ENCODE measurements around the gene HASPIN. TPM values are rescaled to one million over a fixed set of nuclear protein-coding genes. Genes with fewer than 3 reads are reported as not detected.

The HASPIN gene
- total RNA-seq, 3 donors from 2014 or later (not counting 1 experiment from before 2014, with no cell fraction given) = 0.33 to 0.79 (median 0.70) TPM

- no peaks in the 10 kb centered on the region for H3K9me3 ChIP-seq (ENCODE audit: control insufficient read depth, insufficient read depth, low read length)
- no peak for TF ChIP-seq CTCF (IDR thresholded peaks at IDR 0.05)
- Mint-ChIP-seq H3K4me3 (no peak overlapping the region), H3K9me3 (no peaks in the 10 kb centered on the region), H3K36me3 (peaks cover 30% of the 10 kb centered on the region), H3K4me1 (peaks cover 31 to 32% of the 10 kb centered on the region in 2 donors), H3K27me3 (ENCODE audit: low read depth in 2 of 2) (no peaks in the 10 kb centered on the region), H3K27ac (no peak overlapping the region)
- intact Hi-C loops (cut with micrococcal nuclease) = no loop called here
- H3K4me3 ChIP-seq (ENCODE audit: low read length) = no peak overlapping the region
- DNase-seq (no peak), ATAC-seq (no peak)
- peaks cover 48% of the 10 kb centered on the region for H3K36me3 ChIP-seq (ENCODE audit: control insufficient read depth, insufficient read depth, low read length)
- H3K4me1 ChIP-seq (ENCODE audit: control insufficient read depth, insufficient read depth, low read length) = peaks cover 33% of the 10 kb centered on the region
- no peak overlapping the region for H3K27ac ChIP-seq (ENCODE audit: low read length)
- no peaks in the 10 kb centered on the region for H3K27me3 ChIP-seq (ENCODE audit: control insufficient read depth, insufficient read depth, low read length)
- 98% methylated on average over 6 of the region's 8 CpGs for WGBS (ENCODE audit: insufficient coverage)
These were observed 8.4 kb upstream of the HASPIN start for GRCh38 chr17:3715296-3715695.

- DNase-seq (no peak), ATAC-seq (no peak)
- Histone ChIP-seq H3K4me1 (ENCODE audit: control insufficient read depth, insufficient read depth, low read length) (peaks cover 20% of the 10 kb centered on the region), H3K36me3 (ENCODE audit: control insufficient read depth, insufficient read depth, low read length) (peaks cover 49% of the 10 kb centered on the region), H3K27me3 (ENCODE audit: control insufficient read depth, insufficient read depth, low read length) (no peaks in the 10 kb centered on the region), H3K4me3 (ENCODE audit: low read length) (no peak overlapping the region), H3K9me3 (ENCODE audit: control insufficient read depth, insufficient read depth, low read length) (no peaks in the 10 kb centered on the region), H3K27ac (ENCODE audit: low read length) (no peak overlapping the region)
- TF ChIP-seq CTCF (IDR thresholded peaks at IDR 0.05) = no peak
- peaks cover 30% of the 10 kb centered on the region for H3K36me3 Mint-ChIP-seq
- H3K4me3 Mint-ChIP-seq = no peak overlapping the region
- no peak overlapping the region for H3K27ac Mint-ChIP-seq
- WGBS (ENCODE audit: insufficient coverage) = 95% methylated on average over 4 of the region's 4 CpGs
- no peaks in the 10 kb centered on the region for H3K9me3 Mint-ChIP-seq
- no peaks in the 10 kb centered on the region for H3K27me3 Mint-ChIP-seq (ENCODE audit: low read depth in 2 of 2)
- intact Hi-C loops (cut with micrococcal nuclease) = no loop called here
- peaks cover 17 to 31% of the 10 kb centered on the region in 2 donors for H3K4me1 Mint-ChIP-seq
These were observed 5.5 kb upstream of the HASPIN start for GRCh38 chr17:3718201-3718600.

GRCh38 chr17:3719265-3719664 is 4.4 kb upstream of the HASPIN start:
- DNase-seq (no peak), ATAC-seq (no peak)
- Histone ChIP-seq H3K4me1 (ENCODE audit: control insufficient read depth, insufficient read depth, low read length) (peaks cover 18% of the 10 kb centered on the region), H3K4me3 (ENCODE audit: low read length) (no peak overlapping the region), H3K9me3 (ENCODE audit: control insufficient read depth, insufficient read depth, low read length) (no peaks in the 10 kb centered on the region), H3K36me3 (ENCODE audit: control insufficient read depth, insufficient read depth, low read length) (peaks cover 49% of the 10 kb centered on the region), H3K27ac (ENCODE audit: low read length) (no peak overlapping the region), H3K27me3 (ENCODE audit: control insufficient read depth, insufficient read depth, low read length) (no peaks in the 10 kb centered on the region)
- intact Hi-C loops (cut with micrococcal nuclease) = no loop called here
- Mint-ChIP-seq H3K9me3 (no peaks in the 10 kb centered on the region), H3K4me1 (peaks cover 17 to 32% of the 10 kb centered on the region in 2 donors), H3K27me3 (ENCODE audit: low read depth in 2 of 2) (no peaks in the 10 kb centered on the region), H3K36me3 (peaks cover 30% of the 10 kb centered on the region), H3K27ac (no peak overlapping the region), H3K4me3 (no peak overlapping the region)
- TF ChIP-seq CTCF (IDR thresholded peaks at IDR 0.05) = no peak

- Mint-ChIP-seq H3K4me1 (peaks cover 18 to 31% of the 10 kb centered on the region in 2 donors), H3K27me3 (ENCODE audit: low read depth in 2 of 2) (no peaks in the 10 kb centered on the region), H3K4me3 (peak overlapping the region; percentile 88), H3K9me3 (no peaks in the 10 kb centered on the region), H3K27ac (peak overlapping the region; percentile 7 to 52), H3K36me3 (peaks cover 11% of the 10 kb centered on the region)
- no peak for DNase-seq
- 65% methylated on average over 6 of the region's 6 CpGs for WGBS (ENCODE audit: insufficient coverage)
- no peak for TF ChIP-seq CTCF (IDR thresholded peaks at IDR 0.05)
- Histone ChIP-seq H3K27ac (ENCODE audit: low read length) (no peak overlapping the region), H3K4me3 (ENCODE audit: low read length) (peak overlapping the region; percentile 78), H3K4me1 (ENCODE audit: control insufficient read depth, insufficient read depth, low read length) (peaks cover 27% of the 10 kb centered on the region), H3K36me3 (ENCODE audit: control insufficient read depth, insufficient read depth, low read length) (peaks cover 19% of the 10 kb centered on the region), H3K9me3 (ENCODE audit: control insufficient read depth, insufficient read depth, low read length) (no peaks in the 10 kb centered on the region), H3K27me3 (ENCODE audit: control insufficient read depth, insufficient read depth, low read length) (no peaks in the 10 kb centered on the region)
- intact Hi-C loops (cut with micrococcal nuclease) = no loop called here
- ATAC-seq = no peak
These were observed 987 bp upstream of the HASPIN start for GRCh38 chr17:3722716-3723115.
